K562 (cell line): Measurements from ENCODE around the gene COQ2. TPM values are rescaled to one million over a fixed set of nuclear protein-coding genes. Genes with fewer than 3 reads are reported as not detected.

Source experiments
- BDP1 ChIP-seq: IDR thresholded peaks from 3 replicates; pipeline ENCODE4 v1.6.1; 2011; ENCODE audit not compliant: insufficient read length, insufficient read depth
- CCNT2 ChIP-seq: IDR thresholded peaks from 2 replicates; pipeline ENCODE4 v1.6.1; 2011; ENCODE audit warnings: borderline replicate concordance, low read depth, mild to moderate bottlenecking, moderate library complexity, mixed read lengths, low read length; ENCODE audit not compliant: insufficient read length; ENCODE audit errors: extremely low read depth
- CHCHD3 ChIP-seq: fragments of 250-450 bp; sonication (Bioruptor Pico); IDR thresholded peaks from 2 replicates; pipeline ENCODE4 v2.1.2; 2022; ENCODE audit warnings: mild to moderate bottlenecking
- E2F4 ChIP-seq: sonication (generic); formaldehyde crosslinking; IDR thresholded peaks from 2 replicates; pipeline ENCODE4 v1.8.0; 2022; ENCODE audit warnings: mild to moderate bottlenecking, low read depth, missing genetic modification reagents
- HDAC1 ChIP-seq, 2 experiments: fragments of 450-650 bp; IDR thresholded peaks; 2 replicates each; pipeline ENCODE4 v1.6.1; 2016 to 2017; ENCODE audit warnings: inconsistent platforms in 1 of 2, mild to moderate bottlenecking in 1 of 2, moderate library complexity in 1 of 2
- HLTF ChIP-seq: fragments of 450-650 bp; IDR thresholded peaks from 2 replicates; pipeline ENCODE4 v1.6.1; 2016
- HMGN3 ChIP-seq: IDR thresholded peaks from 2 replicates; pipeline ENCODE4 v1.6.1; 2011; ENCODE audit warnings: borderline replicate concordance, low read depth, mild to moderate bottlenecking, mixed read lengths, low read length; ENCODE audit not compliant: insufficient read length; ENCODE audit errors: extremely low read depth
- HNRNPUL1 ChIP-seq: fragments of 200-400 bp; formaldehyde crosslinking; IDR thresholded peaks from 2 replicates; pipeline ENCODE4 v1.6.1; 2017; ENCODE audit warnings: low read length
- IRF2 ChIP-seq: sonication (generic); formaldehyde crosslinking; IDR thresholded peaks from 2 replicates; pipeline ENCODE4 v1.8.1; 2022; ENCODE audit warnings: mild to moderate bottlenecking, missing genetic modification reagents
- KLF1 ChIP-seq: fragments of 450-650 bp; IDR thresholded peaks from 2 replicates; pipeline ENCODE4 v1.6.1; 2016; ENCODE audit warnings: missing genetic modification characterization, missing compliant biosample characterization
- LARP7 ChIP-seq: fragments of 450-650 bp; IDR thresholded peaks from 2 replicates; pipeline ENCODE4 v1.6.1; 2016
- MAFG ChIP-seq: fragments of 450-650 bp; conservative IDR thresholded peaks from 2 replicates; pipeline ENCODE4 v1.6.1; 2016; ENCODE audit warnings: missing genetic modification characterization, missing compliant biosample characterization
- TAF1 ChIP-seq: IDR thresholded peaks from 2 replicates; pipeline ENCODE4 v1.6.1; 2011; ENCODE audit warnings: mild to moderate bottlenecking, low read length, moderate library complexity; ENCODE audit not compliant: insufficient read depth, control insufficient read depth, severe bottlenecking; ENCODE audit errors: extremely low read depth
- TAL1 ChIP-seq: fragments of 450-650 bp; IDR thresholded peaks from 2 replicates; pipeline ENCODE4 v1.6.1; 2016; ENCODE audit warnings: mild to moderate bottlenecking
- TRIM24 ChIP-seq, 2 experiments: fragments of 450-650 bp; IDR thresholded peaks; 2 replicates each; pipeline ENCODE4 v1.6.1; 2016
- TSC22D4 ChIP-seq: fragments of 450-650 bp; IDR thresholded peaks from 2 replicates; pipeline ENCODE4 v1.6.1; 2016; ENCODE audit warnings: missing genetic modification characterization, missing biosample characterization, control low read depth
- ZNF717 ChIP-seq: fragments of 250-450 bp; sonication (Bioruptor Pico); IDR thresholded peaks from 2 replicates; pipeline ENCODE4 v1.5.0; 2021
- ZNF79 ChIP-seq: fragments of 250-450 bp; sonication (Bioruptor Pico); IDR thresholded peaks from 2 replicates; pipeline ENCODE4 v1.4.0; 2020; ENCODE audit warnings: low read depth, mild to moderate bottlenecking, moderate library complexity
- polyA plus RNA-seq, 8 experiments: library from polyadenylated mRNA; depleted of rRNA in 4 of 8; stranded (reverse) in 5 of 8; unstranded in 3 of 8; fragments of >200 nt; fragmentation: Nextera tagmentation in 2 of 8; fragmentation: Illumina TruSeq in 1 of 8; extraction: Ambion mirVana in 2 of 8; extraction: Trizol in 1 of 8; gene quantifications; 2 replicates each; pipeline versions ENCODE4 v1.2.1 to v1.2.3, GENCODE V29; 2011 to 2014; ENCODE audit warnings: inconsistent platforms in 1 of 8, missing spikeins in 1 of 8
- total RNA-seq, 7 experiments: library from RNA; depleted of rRNA in 6 of 7; stranded (reverse); fragments of >200 nt in 6 of 7; fragmentation: Illumina TruSeq in 2 of 7; extraction: Trizol in 2 of 7; gene quantifications; 2 replicates each; pipeline versions ENCODE4 v1.2.1 to v1.2.3, GENCODE V29; 2011 to 2021; ENCODE audit warnings: low replicate concordance in 1 of 7
- TF ChIP-seq, protein P1 (sequence below): fragments of 450-650 bp; IDR thresholded peaks from 2 replicates; pipeline ENCODE4 v1.7.0; 2016; ENCODE audit warnings: borderline replicate concordance
- TF ChIP-seq, protein P2 (sequence below): fragments of 250-450 bp; sonication (Bioruptor Pico); IDR thresholded peaks from 2 replicates; pipeline ENCODE4 v1.4.0; 2020
- TF ChIP-seq, protein P3 (sequence below): fragments of 450-650 bp; IDR thresholded peaks from 2 replicates; pipeline ENCODE4 v1.6.1; 2018; ENCODE audit not compliant: partially characterized antibody

Gene COQ2
- total and polyA plus RNA-seq, 9 of the 15 experiments (the other 6 are each of a cell fraction or from before 2014, with no cell fraction given), result 1.9 to 13.5 (median 11.8) TPM

DNA sequence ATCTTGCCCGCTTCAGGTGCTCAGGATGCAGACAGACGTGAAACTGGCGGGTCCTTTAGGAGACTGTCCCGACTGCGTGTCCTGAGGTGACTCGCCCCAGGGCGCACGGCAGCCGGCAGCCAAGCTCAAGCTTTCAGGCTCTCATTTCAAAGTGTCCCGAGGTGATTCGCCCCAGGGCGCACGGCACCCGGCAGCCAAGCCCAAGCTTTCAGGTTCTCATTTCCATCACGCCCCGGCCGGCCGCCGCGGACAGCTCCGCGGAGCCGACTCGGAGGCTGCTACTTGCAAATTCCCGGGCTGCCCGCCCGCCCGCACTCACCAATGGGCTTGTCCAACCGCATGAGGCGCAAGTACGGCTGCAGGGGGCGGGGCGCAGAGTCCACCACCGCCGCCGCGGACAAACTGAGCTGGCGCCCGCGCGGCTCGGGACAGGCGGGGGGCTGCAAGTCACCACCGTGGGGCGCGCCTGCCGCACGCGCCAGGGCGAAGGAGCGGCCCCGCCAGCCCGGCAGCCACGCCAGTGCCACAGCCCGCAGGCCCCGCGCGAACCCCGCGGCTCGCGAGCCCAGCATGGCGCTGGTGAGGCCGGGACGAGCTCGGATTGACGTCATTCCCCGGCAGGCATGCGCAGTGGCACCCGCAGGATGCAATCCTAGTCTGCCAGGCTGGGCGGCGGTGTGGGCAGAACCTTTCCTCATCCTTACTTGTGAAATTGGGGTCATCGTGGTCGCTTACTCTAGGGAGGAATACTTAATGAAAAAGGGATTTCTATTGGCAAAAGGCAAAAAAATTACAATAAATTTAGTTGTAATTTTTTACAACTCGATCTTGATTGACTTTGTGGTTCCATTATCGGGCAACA lies at the start of gene COQ2 (continued):
- TF ChIP-seq ZNF717 (CRISPR knock-in tag) (0 out of 2 replicates have a peak, but pooled peaks have one; percentile 40), TAL1 (no peak), HDAC1 (IDR thresholded peaks at IDR 0.05) (peak in 1 of 2 experiments; percentile 50; a peak in 1 of 4 replicates), ZNF79 (CRISPR knock-in tag) (no peak), TAF1 (peak; percentile 71), IRF2 (CRISPR knock-in tag) (no peak), MAFG (tag) (no peak), HNRNPUL1 (no peak), HMGN3 (peak; percentile 87), TSC22D4 (no peak), E2F4 (CRISPR knock-in tag) (peak; percentile 91; the same call in 1 of the 2 replicates), TRIM24 (IDR thresholded peaks at IDR 0.05) (no peak), CHCHD3 (no peak), CCNT2 (peak; percentile 91), BDP1 (no peak), KLF1 (peak; percentile 67; the same call in 1 of the 2 replicates), LARP7 (no peak), HLTF (no peak; the same call in 1 of the 2 replicates)
- TF ChIP-seq, protein P1, sequence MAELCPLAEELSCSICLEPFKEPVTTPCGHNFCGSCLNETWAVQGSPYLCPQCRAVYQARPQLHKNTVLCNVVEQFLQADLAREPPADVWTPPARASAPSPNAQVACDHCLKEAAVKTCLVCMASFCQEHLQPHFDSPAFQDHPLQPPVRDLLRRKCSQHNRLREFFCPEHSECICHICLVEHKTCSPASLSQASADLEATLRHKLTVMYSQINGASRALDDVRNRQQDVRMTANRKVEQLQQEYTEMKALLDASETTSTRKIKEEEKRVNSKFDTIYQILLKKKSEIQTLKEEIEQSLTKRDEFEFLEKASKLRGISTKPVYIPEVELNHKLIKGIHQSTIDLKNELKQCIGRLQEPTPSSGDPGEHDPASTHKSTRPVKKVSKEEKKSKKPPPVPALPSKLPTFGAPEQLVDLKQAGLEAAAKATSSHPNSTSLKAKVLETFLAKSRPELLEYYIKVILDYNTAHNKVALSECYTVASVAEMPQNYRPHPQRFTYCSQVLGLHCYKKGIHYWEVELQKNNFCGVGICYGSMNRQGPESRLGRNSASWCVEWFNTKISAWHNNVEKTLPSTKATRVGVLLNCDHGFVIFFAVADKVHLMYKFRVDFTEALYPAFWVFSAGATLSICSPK, result no peak
- TF ChIP-seq, protein P2, sequence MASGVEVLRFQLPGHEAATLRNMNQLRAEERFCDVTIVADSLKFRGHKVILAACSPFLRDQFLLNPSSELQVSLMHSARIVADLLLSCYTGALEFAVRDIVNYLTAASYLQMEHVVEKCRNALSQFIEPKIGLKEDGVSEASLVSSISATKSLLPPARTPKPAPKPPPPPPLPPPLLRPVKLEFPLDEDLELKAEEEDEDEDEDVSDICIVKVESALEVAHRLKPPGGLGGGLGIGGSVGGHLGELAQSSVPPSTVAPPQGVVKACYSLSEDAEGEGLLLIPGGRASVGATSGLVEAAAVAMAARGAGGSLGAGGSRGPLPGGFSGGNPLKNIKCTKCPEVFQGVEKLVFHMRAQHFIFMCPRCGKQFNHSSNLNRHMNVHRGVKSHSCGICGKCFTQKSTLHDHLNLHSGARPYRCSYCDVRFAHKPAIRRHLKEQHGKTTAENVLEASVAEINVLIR (CRISPR knock-in tag), result peak; percentile 79
- TF ChIP-seq, protein P3, sequence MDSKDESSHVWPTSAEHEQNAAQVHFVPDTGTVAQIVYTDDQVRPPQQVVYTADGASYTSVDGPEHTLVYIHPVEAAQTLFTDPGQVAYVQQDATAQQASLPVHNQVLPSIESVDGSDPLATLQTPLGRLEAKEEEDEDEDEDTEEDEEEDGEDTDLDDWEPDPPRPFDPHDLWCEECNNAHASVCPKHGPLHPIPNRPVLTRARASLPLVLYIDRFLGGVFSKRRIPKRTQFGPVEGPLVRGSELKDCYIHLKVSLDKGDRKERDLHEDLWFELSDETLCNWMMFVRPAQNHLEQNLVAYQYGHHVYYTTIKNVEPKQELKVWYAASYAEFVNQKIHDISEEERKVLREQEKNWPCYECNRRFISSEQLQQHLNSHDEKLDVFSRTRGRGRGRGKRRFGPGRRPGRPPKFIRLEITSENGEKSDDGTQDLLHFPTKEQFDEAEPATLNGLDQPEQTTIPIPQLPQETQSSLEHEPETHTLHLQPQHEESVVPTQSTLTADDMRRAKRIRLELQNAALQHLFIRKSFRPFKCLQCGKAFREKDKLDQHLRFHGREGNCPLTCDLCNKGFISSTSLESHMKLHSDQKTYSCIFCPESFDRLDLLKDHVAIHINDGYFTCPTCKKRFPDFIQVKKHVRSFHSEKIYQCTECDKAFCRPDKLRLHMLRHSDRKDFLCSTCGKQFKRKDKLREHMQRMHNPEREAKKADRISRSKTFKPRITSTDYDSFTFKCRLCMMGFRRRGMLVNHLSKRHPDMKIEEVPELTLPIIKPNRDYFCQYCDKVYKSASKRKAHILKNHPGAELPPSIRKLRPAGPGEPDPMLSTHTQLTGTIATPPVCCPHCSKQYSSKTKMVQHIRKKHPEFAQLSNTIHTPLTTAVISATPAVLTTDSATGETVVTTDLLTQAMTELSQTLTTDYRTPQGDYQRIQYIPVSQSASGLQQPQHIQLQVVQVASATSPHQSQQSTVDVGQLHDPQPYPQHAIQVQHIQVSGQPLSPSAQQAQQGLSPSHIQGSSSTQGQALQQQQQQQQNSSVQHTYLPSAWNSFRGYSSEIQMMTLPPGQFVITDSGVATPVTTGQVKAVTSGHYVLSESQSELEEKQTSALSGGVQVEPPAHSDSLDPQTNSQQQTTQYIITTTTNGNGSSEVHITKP, result peak; percentile 81
